ENCODE results near the gene LIMA1.

LIMA1 gene

DNA sequence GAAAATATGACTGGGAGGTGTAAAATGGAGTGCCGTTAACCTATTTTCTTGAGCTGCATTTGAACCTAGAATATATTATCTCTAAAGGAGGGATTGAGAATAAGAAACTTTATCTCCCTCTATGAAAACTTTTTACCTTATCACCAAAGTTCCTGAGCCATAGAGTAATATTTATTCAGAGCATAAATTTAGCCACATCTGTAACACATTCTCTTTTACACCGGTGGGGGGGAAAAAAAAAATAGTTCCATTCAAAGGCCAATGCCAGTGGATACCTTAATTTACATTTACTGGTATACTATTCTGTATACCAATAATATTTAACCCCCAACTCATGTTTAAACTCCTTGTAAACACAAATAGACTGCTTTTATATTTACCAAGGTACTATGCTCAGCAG, 137.9 kb downstream of the LIMA1 start:
- no peak for DNase-seq (ENCODE audit: low read depth in 2 of 2)

DNA sequence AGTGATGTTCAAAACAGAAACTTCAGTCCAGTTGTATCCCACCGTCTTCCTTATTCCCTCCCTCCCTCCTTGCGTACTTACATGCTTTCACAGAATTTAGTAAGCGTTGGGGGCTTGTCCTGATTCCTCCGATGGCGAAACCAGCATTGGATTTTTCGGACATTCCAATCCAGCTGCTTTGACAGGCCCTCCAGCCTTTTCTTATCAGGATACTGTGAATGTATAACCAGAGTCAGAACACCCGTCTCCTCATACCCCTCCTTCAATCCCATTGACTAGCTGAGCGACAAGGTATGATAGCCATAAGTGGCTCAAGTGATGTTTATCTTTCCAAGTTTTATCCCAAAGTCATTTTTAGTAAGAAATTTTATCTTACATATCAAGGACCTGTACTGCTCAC, 140.3 kb downstream of the LIMA1 start:
- no peak for DNase-seq (ENCODE audit: low read depth in 2 of 2)

DNA sequence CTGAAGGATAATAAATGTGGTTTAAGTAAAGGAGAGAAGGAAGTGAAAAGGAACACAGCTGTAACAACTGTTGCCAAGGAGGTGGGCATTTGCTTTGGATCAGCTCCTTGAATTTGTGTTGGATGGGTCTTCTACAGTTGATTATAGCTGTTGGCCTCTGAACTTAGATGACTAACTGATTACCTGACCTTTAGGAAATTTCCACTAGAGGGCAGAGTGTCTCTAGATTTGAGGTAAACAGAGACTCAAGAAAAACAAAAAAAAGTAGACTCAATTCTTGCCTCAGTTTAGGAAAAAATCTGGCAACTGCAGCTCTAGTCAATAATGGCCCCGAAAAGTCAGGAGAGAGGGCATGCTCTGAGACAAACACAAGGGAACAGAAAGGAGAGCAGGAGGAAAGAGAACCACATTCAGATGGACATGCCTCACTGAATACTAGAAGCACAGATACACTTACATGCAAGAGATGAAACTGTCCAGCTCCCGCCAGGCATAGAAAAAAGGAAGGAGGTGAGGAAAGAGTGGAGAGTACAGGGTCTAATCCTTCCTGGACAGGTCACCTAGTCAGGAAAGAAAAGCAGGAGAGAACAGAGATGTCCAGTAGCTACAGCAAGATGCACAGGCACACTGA, 150.7 kb downstream of the LIMA1 start:
- DNase-seq (ENCODE audit: low read depth in 2 of 2), result no peak

DNA sequence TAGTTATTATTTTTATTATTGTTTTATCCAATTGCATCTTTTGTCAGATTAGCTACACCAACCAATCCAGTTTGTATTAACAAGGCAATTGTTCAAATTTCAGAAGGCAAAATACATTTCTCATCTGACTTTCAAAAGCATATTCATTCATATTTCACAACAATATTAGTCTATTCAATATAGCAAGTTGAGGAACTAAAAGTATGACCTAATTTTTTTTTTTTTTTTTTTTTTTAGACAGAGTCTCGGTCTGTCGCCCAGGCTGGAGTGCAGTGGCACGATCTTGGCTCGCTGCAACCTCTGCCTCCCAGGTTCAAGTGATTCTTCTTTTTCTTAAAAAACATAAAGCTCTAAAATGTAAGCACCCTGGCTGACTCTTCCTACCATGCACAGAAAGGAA, 154.0 kb downstream of the LIMA1 start:
- no peak for DNase-seq (ENCODE audit: low read depth in 2 of 2)

DNA sequence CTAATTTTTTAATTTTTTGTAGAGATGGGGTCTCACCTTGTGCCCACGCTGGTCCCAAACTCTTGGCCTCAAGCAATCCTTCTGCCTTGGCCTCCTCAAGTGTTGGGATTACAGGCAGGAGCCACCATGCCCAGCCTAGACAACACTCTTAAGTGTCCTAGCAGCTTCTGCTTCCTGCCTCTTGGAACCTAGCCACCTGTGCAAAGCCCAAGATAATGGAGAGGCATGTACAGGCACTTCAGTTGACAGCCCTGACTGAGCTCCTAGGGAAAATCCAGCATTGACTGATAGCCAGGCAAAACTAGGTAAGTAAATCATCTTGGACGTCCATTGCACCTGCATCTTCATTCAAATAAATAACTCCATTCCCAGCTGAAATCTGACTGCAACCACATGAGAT, 155.8 kb downstream of the LIMA1 start:
- DNase-seq (ENCODE audit: low read depth in 2 of 2), result no peak

All from stimulated activated CD8-positive, alpha-beta memory T cell treated with anti-CD3 and anti-CD28 coated beads, Interleukin-2, amount 100 ng/mL, for 1 hour (primary cell).